H1 (cell line): ENCODE data around the gene IL10. TPM values are rescaled to one million over a fixed set of nuclear protein-coding genes. Genes with fewer than 3 reads are reported as not detected.

Experiments
- POLR2AphosphoS5 ChIP-seq: IDR thresholded peaks from 2 replicates; pipeline ENCODE4 v1.6.1; 2011; ENCODE audit warnings: low read depth, low read length
- polyA plus RNA-seq, 7 experiments: library from polyadenylated mRNA; depleted of rRNA in 3 of 7; stranded (reverse) in 5 of 7; unstranded in 2 of 7; fragments of >200 nt in 5 of 7; fragments of 200-250 nt in 2 of 7; gene quantifications; 1 replicate in 5 of 7; 2 replicates in 1 of 7; 4 replicates in 1 of 7; pipeline versions ENCODE4 v1.2.1 to v1.2.3, GENCODE V29; 2011 to 2013; ENCODE audit warnings: missing spikeins in 2 of 7, mixed read lengths in 2 of 7
- total RNA-seq: library from RNA; stranded (reverse); fragmentation: NEBNext Ultra II Directional; extraction: Animal tissue kit (Norgen Biotek cat#: 25700); gene quantifications from 2 replicates; pipeline ENCODE4 v1.2.1, GENCODE V29; 2021

The IL10 gene
- total and polyA plus RNA-seq, 2 of the 8 experiments (the other 6 are each of a cell fraction or from before 2014, with no cell fraction given): not detected

- TF ChIP-seq POLR2AphosphoS5: no peak
Observed at GRCh38 chr1:206783506-206783905, 11.2 kb upstream of the IL10 start (continued).
